ENCODE data around the gene KDM4C.

DNA sequence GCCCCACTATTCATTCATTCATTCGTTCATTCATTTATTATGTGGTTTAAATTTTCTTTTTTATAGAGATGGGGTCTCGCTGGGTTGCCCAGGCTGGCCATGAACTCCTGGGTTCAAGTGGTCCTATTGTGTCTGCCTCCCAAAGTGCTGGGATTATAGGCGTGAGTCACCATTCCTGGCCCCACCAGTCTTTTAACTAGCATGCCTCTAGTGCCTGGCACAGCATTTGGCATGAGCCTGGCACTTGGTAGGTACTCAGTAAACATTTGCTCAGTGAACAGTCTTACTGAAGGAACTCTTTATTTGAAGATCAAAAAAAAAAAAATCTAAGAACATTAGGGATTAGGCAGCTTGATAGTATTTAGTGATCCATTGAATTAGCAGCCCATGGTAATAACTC is 98.1 kb downstream of the KDM4C start:
- TF ChIP-seq, protein P1, sequence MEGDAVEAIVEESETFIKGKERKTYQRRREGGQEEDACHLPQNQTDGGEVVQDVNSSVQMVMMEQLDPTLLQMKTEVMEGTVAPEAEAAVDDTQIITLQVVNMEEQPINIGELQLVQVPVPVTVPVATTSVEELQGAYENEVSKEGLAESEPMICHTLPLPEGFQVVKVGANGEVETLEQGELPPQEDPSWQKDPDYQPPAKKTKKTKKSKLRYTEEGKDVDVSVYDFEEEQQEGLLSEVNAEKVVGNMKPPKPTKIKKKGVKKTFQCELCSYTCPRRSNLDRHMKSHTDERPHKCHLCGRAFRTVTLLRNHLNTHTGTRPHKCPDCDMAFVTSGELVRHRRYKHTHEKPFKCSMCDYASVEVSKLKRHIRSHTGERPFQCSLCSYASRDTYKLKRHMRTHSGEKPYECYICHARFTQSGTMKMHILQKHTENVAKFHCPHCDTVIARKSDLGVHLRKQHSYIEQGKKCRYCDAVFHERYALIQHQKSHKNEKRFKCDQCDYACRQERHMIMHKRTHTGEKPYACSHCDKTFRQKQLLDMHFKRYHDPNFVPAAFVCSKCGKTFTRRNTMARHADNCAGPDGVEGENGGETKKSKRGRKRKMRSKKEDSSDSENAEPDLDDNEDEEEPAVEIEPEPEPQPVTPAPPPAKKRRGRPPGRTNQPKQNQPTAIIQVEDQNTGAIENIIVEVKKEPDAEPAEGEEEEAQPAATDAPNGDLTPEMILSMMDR (optimal IDR thresholded peaks at IDR 0.05 in 1 of 3, IDR thresholded peaks at IDR 0.05 in 1 of 3, conservative IDR thresholded peaks at IDR 0.05 in 1 of 3; ENCODE audit: extremely low read depth in 1 of 3, insufficient read depth in 2 of 3, low read length in 3 of 3) = no peak
- TF ChIP-seq EZH2 (IDR thresholded peaks at IDR 0.05; ENCODE audit: low read length) = no peak
